ENCODE measurements around the gene PIK3C2A. TPM values are rescaled to one million over a fixed set of nuclear protein-coding genes. Genes with fewer than 3 reads are reported as not detected.

The PIK3C2A gene
- polyA plus RNA-seq, 1 donor (not counting 4 experiments of a cell fraction or from before 2014, with no cell fraction given): 44.7 TPM

- Histone ChIP-seq H3K27ac (ENCODE audit: control insufficient read depth, insufficient read depth, low read length) (no peak overlapping the region), H3K4me2 (ENCODE audit: control insufficient read depth, extremely low read depth, insufficient read depth, low read depth, low read length) (no peak overlapping the region), H3K9ac (ENCODE audit: control insufficient read depth, extremely low read depth, insufficient read depth, low read length) (no peak overlapping the region), H3K4me1 (ENCODE audit: control insufficient read depth, extremely low read depth, insufficient read depth, low read length) (peaks cover 12% of the 10 kb centered on the region), H3K9me1 (ENCODE audit: control insufficient read depth, extremely low read depth, insufficient read depth, low read length) (no peaks in the 10 kb centered on the region), H3K36me3 (ENCODE audit: control insufficient read depth in 2 of 2, extremely low read depth in 1 of 2, insufficient read depth in 2 of 2, low read length in 2 of 2) (peaks cover 0 to 6% of the 10 kb centered on the region in 2 experiments), H4K20me1 (ENCODE audit: control insufficient read depth, extremely low read depth, insufficient read depth, low read length) (peaks cover 2% of the 10 kb centered on the region), H3K4me3 (ENCODE audit: control insufficient read depth in 2 of 3, extremely low read depth in 1 of 3, insufficient read depth in 2 of 3, low read depth in 1 of 3, low read length in 3 of 3) (no peak overlapping the region), H3K27me3 (ENCODE audit: control insufficient read depth, extremely low read depth, insufficient read depth, low read length) (no peaks in the 10 kb centered on the region), H3K79me2 (ENCODE audit: control insufficient read depth, insufficient read depth, low read length) (peaks cover 56% of the 10 kb centered on the region), H3K9me3 (ENCODE audit: control insufficient read depth, low read depth, low read length) (no peaks in the 10 kb centered on the region), H2AFZ (ENCODE audit: control insufficient read depth, low read length) (no peak overlapping the region)
- TF ChIP-seq, protein P1, sequence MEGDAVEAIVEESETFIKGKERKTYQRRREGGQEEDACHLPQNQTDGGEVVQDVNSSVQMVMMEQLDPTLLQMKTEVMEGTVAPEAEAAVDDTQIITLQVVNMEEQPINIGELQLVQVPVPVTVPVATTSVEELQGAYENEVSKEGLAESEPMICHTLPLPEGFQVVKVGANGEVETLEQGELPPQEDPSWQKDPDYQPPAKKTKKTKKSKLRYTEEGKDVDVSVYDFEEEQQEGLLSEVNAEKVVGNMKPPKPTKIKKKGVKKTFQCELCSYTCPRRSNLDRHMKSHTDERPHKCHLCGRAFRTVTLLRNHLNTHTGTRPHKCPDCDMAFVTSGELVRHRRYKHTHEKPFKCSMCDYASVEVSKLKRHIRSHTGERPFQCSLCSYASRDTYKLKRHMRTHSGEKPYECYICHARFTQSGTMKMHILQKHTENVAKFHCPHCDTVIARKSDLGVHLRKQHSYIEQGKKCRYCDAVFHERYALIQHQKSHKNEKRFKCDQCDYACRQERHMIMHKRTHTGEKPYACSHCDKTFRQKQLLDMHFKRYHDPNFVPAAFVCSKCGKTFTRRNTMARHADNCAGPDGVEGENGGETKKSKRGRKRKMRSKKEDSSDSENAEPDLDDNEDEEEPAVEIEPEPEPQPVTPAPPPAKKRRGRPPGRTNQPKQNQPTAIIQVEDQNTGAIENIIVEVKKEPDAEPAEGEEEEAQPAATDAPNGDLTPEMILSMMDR (optimal IDR thresholded peaks at IDR 0.05 in 1 of 3, IDR thresholded peaks at IDR 0.05 in 1 of 3, conservative IDR thresholded peaks at IDR 0.05 in 1 of 3; ENCODE audit: extremely low read depth in 1 of 3, insufficient read depth in 2 of 3, low read length in 3 of 3): no peak
- TF ChIP-seq EZH2 (IDR thresholded peaks at IDR 0.05; ENCODE audit: low read length): no peak
- FAIRE-seq (no peak), DNase-seq (ENCODE audit: low read depth, low spot score) (no peak)
- dilution Hi-C loops (cut with MboI; ENCODE audit: extremely low pct_ligation_motif_present, low sequenced_read_pairs): no loop called here
These were observed 35.9 kb downstream of the PIK3C2A start for GRCh38 chr11:17171916-17172315.

DNA sequence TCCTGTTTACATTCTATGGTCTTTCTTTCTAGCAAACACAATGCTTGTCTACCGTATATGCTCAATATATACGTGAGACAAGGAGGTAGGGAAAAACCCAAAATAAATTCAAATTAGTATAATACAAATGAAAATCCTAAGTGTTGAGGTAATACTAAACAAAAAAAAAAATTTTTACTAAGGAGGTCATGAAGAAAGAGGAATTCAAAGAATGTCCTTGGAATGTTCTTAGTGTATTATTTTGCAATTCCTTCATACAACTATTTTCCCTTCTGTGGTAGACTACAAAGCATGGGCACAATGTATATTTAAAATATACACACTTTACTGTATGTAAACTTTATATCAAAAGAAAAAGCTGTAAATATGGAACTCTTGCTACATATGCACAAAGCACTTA, 36.4 kb downstream of the PIK3C2A start:
- Histone ChIP-seq H3K4me2 (ENCODE audit: control insufficient read depth, extremely low read depth, insufficient read depth, low read depth, low read length) (no peak overlapping the region), H3K27ac (ENCODE audit: control insufficient read depth, insufficient read depth, low read length) (no peak overlapping the region), H3K9me1 (ENCODE audit: control insufficient read depth, extremely low read depth, insufficient read depth, low read length) (no peaks in the 10 kb centered on the region), H3K9ac (ENCODE audit: control insufficient read depth, extremely low read depth, insufficient read depth, low read length) (no peak overlapping the region), H3K4me1 (ENCODE audit: control insufficient read depth, extremely low read depth, insufficient read depth, low read length) (peaks cover 7% of the 10 kb centered on the region), H3K4me3 (ENCODE audit: control insufficient read depth in 2 of 3, extremely low read depth in 1 of 3, insufficient read depth in 2 of 3, low read depth in 1 of 3, low read length in 3 of 3) (no peak overlapping the region), H2AFZ (ENCODE audit: control insufficient read depth, low read length) (no peak overlapping the region), H3K9me3 (ENCODE audit: control insufficient read depth, low read depth, low read length) (no peaks in the 10 kb centered on the region), H3K79me2 (ENCODE audit: control insufficient read depth, insufficient read depth, low read length) (peaks cover 58% of the 10 kb centered on the region), H3K36me3 (ENCODE audit: control insufficient read depth in 2 of 2, extremely low read depth in 1 of 2, insufficient read depth in 2 of 2, low read length in 2 of 2) (peaks cover 0 to 6% of the 10 kb centered on the region in 2 experiments), H3K27me3 (ENCODE audit: control insufficient read depth, extremely low read depth, insufficient read depth, low read length) (no peaks in the 10 kb centered on the region), H4K20me1 (ENCODE audit: control insufficient read depth, extremely low read depth, insufficient read depth, low read length) (peaks cover 2% of the 10 kb centered on the region)
- TF ChIP-seq, protein P1 (optimal IDR thresholded peaks at IDR 0.05 in 1 of 3, IDR thresholded peaks at IDR 0.05 in 1 of 3, conservative IDR thresholded peaks at IDR 0.05 in 1 of 3; ENCODE audit: extremely low read depth in 1 of 3, insufficient read depth in 2 of 3, low read length in 3 of 3): no peak
- no peak for TF ChIP-seq EZH2 (IDR thresholded peaks at IDR 0.05; ENCODE audit: low read length)
- no peak for DNase-seq (ENCODE audit: low read depth, low spot score)
- dilution Hi-C loops (cut with MboI; ENCODE audit: extremely low pct_ligation_motif_present, low sequenced_read_pairs): no loop called here
- FAIRE-seq: no peak

Measured in keratinocyte (primary cell).